Effector memory CD8-positive, alpha-beta T cell (primary cell): ENCODE results near the gene CHRNA4.

Experiments used
- ATAC-seq: fragments of 150-1000 bp; cut with Tn5 transposase; replicated peaks from 2 replicates; pipeline ENCODE4 v1.10.0; 2021; ENCODE audit warnings: mild to moderate bottlenecking, moderate library complexity
- DNase-seq, 3 experiments: peaks; one replicate each; pipeline ENCODE4 v3.0.0; 2021
- H3K27ac Mint-ChIP-seq, 2 donors: one replicate each; pipeline ENCODE4 v1.8.0; 2022; ENCODE audit warnings: mild to moderate bottlenecking in 2 of 2, mixed read lengths in 2 of 2, moderate library complexity in 2 of 2
- H3K27me3 Mint-ChIP-seq, 2 donors: one replicate each; pipeline ENCODE4 v1.8.0; 2022; ENCODE audit warnings: mixed read lengths in 2 of 2
- H3K36me3 Mint-ChIP-seq: one replicate; pipeline ENCODE4 v1.8.0; 2022; ENCODE audit warnings: mild to moderate bottlenecking, moderate library complexity, mixed read lengths; ENCODE audit not compliant: insufficient read depth
- H3K4me1 Mint-ChIP-seq, 2 donors: one replicate each; pipeline ENCODE4 v1.8.0; 2022; ENCODE audit warnings: low read depth in 2 of 2, mixed read lengths in 2 of 2
- H3K4me3 Mint-ChIP-seq, 2 donors: one replicate each; pipeline ENCODE4 v1.8.0; 2022; ENCODE audit warnings: mild to moderate bottlenecking in 2 of 2, mixed read lengths in 2 of 2, moderate library complexity in 2 of 2
- H3K9me3 Mint-ChIP-seq, 2 donors: one replicate each; pipeline ENCODE4 v1.8.0; 2022; ENCODE audit warnings: mixed read lengths in 2 of 2

The CHRNA4 gene

GRCh38 chr20:63305393-63305792 lies 55.8 kb downstream of the CHRNA4 start:
- DNase-seq = no peak
- H3K4me1 Mint-ChIP-seq = peaks cover 0 to 4% of the 10 kb centered on the region in 2 donors
- no peak overlapping the region for H3K4me3 Mint-ChIP-seq
- peaks cover 3 to 8% of the 10 kb centered on the region in 2 donors for H3K9me3 Mint-ChIP-seq
- H3K27me3 Mint-ChIP-seq = peaks cover 13 to 34% of the 10 kb centered on the region in 2 donors
- ATAC-seq = no peak
- no peaks in the 10 kb centered on the region for H3K36me3 Mint-ChIP-seq
- peak overlapping the region in 1 of 2 donors; percentile 10 for H3K27ac Mint-ChIP-seq

- no peak overlapping the region for H3K4me3 Mint-ChIP-seq
- DNase-seq = no peak
- no peak overlapping the region for H3K27ac Mint-ChIP-seq
- H3K9me3 Mint-ChIP-seq = peaks cover 3 to 8% of the 10 kb centered on the region in 2 donors
- H3K4me1 Mint-ChIP-seq = no peaks in the 10 kb centered on the region
- no peaks in the 10 kb centered on the region for H3K36me3 Mint-ChIP-seq
- no peak for ATAC-seq
- peaks cover 14 to 39% of the 10 kb centered on the region in 2 donors for H3K27me3 Mint-ChIP-seq
Measured at GRCh38 chr20:63303095-63303666, 58.0 kb downstream of the CHRNA4 start.

GRCh38 chr20:63301671-63302070 lies 59.5 kb downstream of the CHRNA4 start:
- no peak overlapping the region for H3K4me3 Mint-ChIP-seq
- H3K27me3 Mint-ChIP-seq = peaks cover 14 to 42% of the 10 kb centered on the region in 2 donors
- no peak overlapping the region for H3K27ac Mint-ChIP-seq
- H3K36me3 Mint-ChIP-seq = no peaks in the 10 kb centered on the region
- H3K4me1 Mint-ChIP-seq = no peaks in the 10 kb centered on the region
- ATAC-seq = no peak
- H3K9me3 Mint-ChIP-seq = peaks cover 3 to 8% of the 10 kb centered on the region in 2 donors
- DNase-seq = no peak

GRCh38 chr20:63298731-63299312 lies 62.3 kb downstream of the CHRNA4 start:
- peaks cover 8 to 9% of the 10 kb centered on the region in 2 donors for H3K4me1 Mint-ChIP-seq
- H3K9me3 Mint-ChIP-seq = peaks cover 3 to 8% of the 10 kb centered on the region in 2 donors
- H3K36me3 Mint-ChIP-seq = no peaks in the 10 kb centered on the region
- H3K27me3 Mint-ChIP-seq = peaks cover 7 to 47% of the 10 kb centered on the region in 2 donors
- no peak for DNase-seq
- no peak overlapping the region for H3K27ac Mint-ChIP-seq
- no peak for ATAC-seq
- H3K4me3 Mint-ChIP-seq = no peak overlapping the region

GRCh38 chr20:63297796-63298572 lies 63.2 kb downstream of the CHRNA4 start:
- Mint-ChIP-seq H3K4me1 (peaks cover 8 to 9% of the 10 kb centered on the region in 2 donors), H3K36me3 (no peaks in the 10 kb centered on the region), H3K9me3 (peaks cover 3 to 8% of the 10 kb centered on the region in 2 donors), H3K4me3 (no peak overlapping the region), H3K27me3 (peaks cover 7 to 47% of the 10 kb centered on the region in 2 donors), H3K27ac (no peak overlapping the region)
- ATAC-seq (no peak), DNase-seq (no peak)

GRCh38 chr20:63297371-63297781 lies 63.8 kb downstream of the CHRNA4 start:
- ATAC-seq (no peak), DNase-seq (no peak)
- no peak overlapping the region for H3K27ac Mint-ChIP-seq
- H3K27me3 Mint-ChIP-seq = peaks cover 7 to 47% of the 10 kb centered on the region in 2 donors
- no peaks in the 10 kb centered on the region for H3K36me3 Mint-ChIP-seq
- H3K9me3 Mint-ChIP-seq = peaks cover 3 to 8% of the 10 kb centered on the region in 2 donors
- H3K4me1 Mint-ChIP-seq = peaks cover 8 to 9% of the 10 kb centered on the region in 2 donors
- no peak overlapping the region for H3K4me3 Mint-ChIP-seq

- Mint-ChIP-seq H3K4me3 (no peak overlapping the region), H3K27ac (peak overlapping the region in 1 of 2 donors; percentile 15), H3K4me1 (peaks cover 8 to 9% of the 10 kb centered on the region in 2 donors)
Measured at GRCh38 chr20:63296531-63297299, 64.4 kb downstream of the CHRNA4 start.

GRCh38 chr20:63295846-63296245 lies 65.3 kb downstream of the CHRNA4 start:
- peak; percentile 16 for ATAC-seq
- peaks cover 8% of the 10 kb centered on the region for H3K36me3 Mint-ChIP-seq
- peaks cover 7 to 41% of the 10 kb centered on the region in 2 donors for H3K27me3 Mint-ChIP-seq
- H3K9me3 Mint-ChIP-seq = no peaks in the 10 kb centered on the region
- no peak overlapping the region for H3K27ac Mint-ChIP-seq
- H3K4me3 Mint-ChIP-seq = peak overlapping the region in 1 of 2 donors; percentile 43
- no peak for DNase-seq
- peaks cover 8 to 12% of the 10 kb centered on the region in 2 donors for H3K4me1 Mint-ChIP-seq

More at GRCh38 chr20:63296531-63297299, 64.4 kb downstream of the CHRNA4 start:
- ATAC-seq = no peak
- Mint-ChIP-seq H3K27me3 (peaks cover 7 to 47% of the 10 kb centered on the region in 2 donors), H3K9me3 (peaks cover 3 to 5% of the 10 kb centered on the region in 2 donors), H3K36me3 (no peaks in the 10 kb centered on the region)
- no peak for DNase-seq

GRCh38 chr20:63295422-63295821 lies 65.7 kb downstream of the CHRNA4 start:
- DNase-seq (no peak), ATAC-seq (peak; percentile 50)
- H3K27ac Mint-ChIP-seq = no peak overlapping the region
- H3K4me3 Mint-ChIP-seq = peak overlapping the region in 1 of 2 donors; percentile 43
- peaks cover 8 to 12% of the 10 kb centered on the region in 2 donors for H3K4me1 Mint-ChIP-seq
- peaks cover 7 to 37% of the 10 kb centered on the region in 2 donors for H3K27me3 Mint-ChIP-seq
- H3K9me3 Mint-ChIP-seq = no peaks in the 10 kb centered on the region
- H3K36me3 Mint-ChIP-seq = peaks cover 8% of the 10 kb centered on the region

GRCh38 chr20:63295018-63295417 lies 66.1 kb downstream of the CHRNA4 start:
- Mint-ChIP-seq H3K9me3 (no peaks in the 10 kb centered on the region), H3K27ac (no peak overlapping the region), H3K4me1 (peaks cover 8 to 12% of the 10 kb centered on the region in 2 donors), H3K36me3 (peaks cover 10% of the 10 kb centered on the region), H3K4me3 (peak overlapping the region in 1 of 2 donors; percentile 43), H3K27me3 (peaks cover 7 to 33% of the 10 kb centered on the region in 2 donors)
- no peak for ATAC-seq
- no peak for DNase-seq

GRCh38 chr20:63294536-63294900 lies 66.6 kb downstream of the CHRNA4 start:
- Mint-ChIP-seq H3K27ac (no peak overlapping the region), H3K36me3 (peaks cover 14% of the 10 kb centered on the region), H3K9me3 (no peaks in the 10 kb centered on the region), H3K4me3 (no peak overlapping the region), H3K27me3 (peaks cover 7 to 33% of the 10 kb centered on the region in 2 donors), H3K4me1 (peaks cover 8 to 12% of the 10 kb centered on the region in 2 donors)
- ATAC-seq = no peak
- no peak for DNase-seq

- no peak for DNase-seq
- Mint-ChIP-seq H3K36me3 (peaks cover 14% of the 10 kb centered on the region), H3K4me3 (no peak overlapping the region), H3K27me3 (peaks cover 3 to 28% of the 10 kb centered on the region in 2 donors), H3K4me1 (peaks cover 8 to 12% of the 10 kb centered on the region in 2 donors), H3K27ac (no peak overlapping the region), H3K9me3 (no peaks in the 10 kb centered on the region)
- no peak for ATAC-seq
Measured at GRCh38 chr20:63293871-63294535, 67.1 kb downstream of the CHRNA4 start.
